KOPT-K1 (cell line): Measurements from ENCODE around the gene CCDC66.

Experiments used
- H3K27ac ChIP-seq: fragments of 200-600 bp; sonication (generic); 2 replicates; pipeline ENCODE4 v1.5.1; 2016; ENCODE audit warnings: antibody characterized with exemption, mild to moderate bottlenecking, low read depth, low read length; ENCODE audit not compliant: poor library complexity, severe bottlenecking
- H3K36me3 ChIP-seq: fragments of 200-600 bp; sonication (generic); 2 replicates; pipeline ENCODE4 v1.5.1; 2017; ENCODE audit warnings: antibody characterized with exemption, mild to moderate bottlenecking, low read length, moderate library complexity; ENCODE audit not compliant: insufficient read depth
- H3K9me3 ChIP-seq: fragments of 200-600 bp; sonication (generic); 2 replicates; pipeline ENCODE4 v1.5.1; 2017; ENCODE audit warnings: antibody characterized with exemption, low read length, mild to moderate bottlenecking; ENCODE audit not compliant: insufficient read depth, poor library complexity, severe bottlenecking

CCDC66 gene

GRCh38 chr3:56610669-56611335, 53.8 kb downstream of the CCDC66 start:
- Histone ChIP-seq H3K36me3 (peaks cover 50% of the 10 kb centered on the region), H3K9me3 (peaks cover 9% of the 10 kb centered on the region), H3K27ac (no peak overlapping the region)

DNA sequence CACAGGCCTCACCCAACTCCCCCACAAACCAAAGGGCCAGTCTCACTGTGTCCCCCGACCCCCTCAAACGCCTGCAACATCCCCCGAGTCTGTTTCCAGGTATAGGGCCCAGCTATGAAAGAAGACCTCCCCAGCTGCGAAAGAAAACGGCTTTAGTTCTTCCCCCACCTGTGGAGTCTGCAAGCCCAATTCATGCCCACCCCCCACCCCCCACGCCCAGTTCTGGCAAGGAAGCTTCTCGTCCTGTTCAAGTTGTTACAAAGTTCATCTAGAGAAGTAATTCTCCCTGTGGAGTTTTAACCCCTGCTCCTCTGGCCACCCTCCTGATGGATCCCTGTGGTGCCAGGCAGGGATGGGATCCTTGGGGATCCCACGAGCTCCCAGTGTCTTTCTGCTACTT, 54.4 kb downstream of the CCDC66 start:
- H3K9me3 ChIP-seq = peaks cover 4% of the 10 kb centered on the region
- H3K27ac ChIP-seq = no peak overlapping the region
- H3K36me3 ChIP-seq = peaks cover 50% of the 10 kb centered on the region

- H3K27ac ChIP-seq = no peak overlapping the region
- H3K36me3 ChIP-seq = peaks cover 55% of the 10 kb centered on the region
- no peaks in the 10 kb centered on the region for H3K9me3 ChIP-seq
Observed at GRCh38 chr3:56612146-56612545, 55.2 kb downstream of the CCDC66 start.

DNA sequence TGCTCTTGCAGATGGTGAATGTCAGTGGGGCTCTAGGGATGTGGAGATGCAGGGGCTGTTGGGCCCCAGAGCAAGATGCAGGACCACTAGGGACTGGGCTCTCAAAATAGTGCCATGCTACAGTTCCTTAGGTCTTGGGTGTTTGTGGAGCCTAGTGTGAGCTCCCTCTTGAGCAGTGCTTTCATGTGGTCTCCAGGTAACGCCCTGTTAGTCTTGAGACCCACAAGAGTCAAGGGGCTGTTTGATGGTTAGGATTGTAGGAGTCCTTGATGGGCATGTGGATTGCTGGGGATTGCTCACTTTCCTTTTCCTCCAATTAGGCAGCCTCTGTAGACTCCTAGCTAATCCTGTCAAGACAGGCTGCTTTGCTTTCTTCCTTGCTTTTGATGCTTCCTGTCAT, 56.0 kb downstream of the CCDC66 start:
- Histone ChIP-seq H3K36me3 (peaks cover 63% of the 10 kb centered on the region), H3K27ac (no peak overlapping the region), H3K9me3 (no peaks in the 10 kb centered on the region)

DNA sequence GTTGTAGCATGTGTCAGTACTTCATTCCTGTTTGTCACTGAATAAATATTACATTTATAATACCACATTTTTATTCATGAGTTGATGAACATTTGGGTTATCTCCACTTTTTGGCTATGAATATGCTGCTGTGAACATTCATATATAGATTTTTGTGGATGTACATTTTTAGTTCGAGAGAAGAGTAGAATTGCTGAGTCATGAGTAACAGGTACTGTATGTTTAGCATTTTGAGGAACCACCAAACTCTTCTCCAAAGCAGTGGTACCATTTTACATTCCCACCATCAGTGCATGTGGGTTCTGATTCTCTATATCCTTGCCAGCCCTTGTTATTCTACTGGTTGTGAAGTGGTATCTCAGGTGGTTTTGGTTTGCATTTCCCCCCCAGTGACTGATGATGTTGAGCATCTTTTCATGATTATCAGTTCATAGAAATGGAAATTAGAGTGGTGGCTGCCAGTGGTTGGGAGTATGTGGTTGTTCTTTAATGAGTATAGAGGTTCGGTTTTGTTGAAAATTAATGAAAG, 59.6 kb downstream of the CCDC66 start:
- no peak overlapping the region for H3K27ac ChIP-seq
- peaks cover 88% of the 10 kb centered on the region for H3K36me3 ChIP-seq
- no peaks in the 10 kb centered on the region for H3K9me3 ChIP-seq

DNA sequence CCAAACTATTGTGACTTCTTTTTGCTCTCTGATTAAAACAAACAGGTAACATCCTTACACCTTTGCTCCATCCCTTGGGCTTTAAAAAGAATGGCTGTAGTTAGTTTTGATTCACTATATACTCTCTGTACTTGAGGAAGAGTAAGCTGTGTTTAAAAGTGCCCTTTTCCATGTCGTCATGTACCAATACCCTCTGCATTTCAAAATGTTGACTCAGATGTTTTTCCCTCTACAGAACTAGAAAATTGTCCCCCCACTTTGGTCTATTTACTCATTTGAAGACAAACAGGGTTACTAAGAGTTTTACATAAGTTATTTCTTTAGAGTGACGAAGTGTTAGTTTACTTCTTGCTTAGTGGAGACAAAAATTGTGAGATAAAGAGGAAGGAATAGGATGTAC, 63.4 kb downstream of the CCDC66 start:
- Histone ChIP-seq H3K36me3 (peaks cover 99% of the 10 kb centered on the region), H3K27ac (no peak overlapping the region)

GRCh38 chr3:56621681-56622080, 64.7 kb downstream of the CCDC66 start:
- Histone ChIP-seq H3K9me3 (no peaks in the 10 kb centered on the region), H3K27ac (no peak overlapping the region), H3K36me3 (peaks cover 99% of the 10 kb centered on the region)

More for the DNA sequence above, 63.4 kb downstream of the CCDC66 start:
- no peaks in the 10 kb centered on the region for H3K9me3 ChIP-seq

GRCh38 chr3:56622381-56622780, 65.4 kb downstream of the CCDC66 start:
- Histone ChIP-seq H3K36me3 (peaks cover 100% of the 10 kb centered on the region), H3K9me3 (no peaks in the 10 kb centered on the region), H3K27ac (no peak overlapping the region)

- no peak overlapping the region for H3K27ac ChIP-seq
- H3K9me3 ChIP-seq = no peaks in the 10 kb centered on the region
- peaks cover 100% of the 10 kb centered on the region for H3K36me3 ChIP-seq
Observed at GRCh38 chr3:56624725-56625124, 67.8 kb downstream of the CCDC66 start.

DNA sequence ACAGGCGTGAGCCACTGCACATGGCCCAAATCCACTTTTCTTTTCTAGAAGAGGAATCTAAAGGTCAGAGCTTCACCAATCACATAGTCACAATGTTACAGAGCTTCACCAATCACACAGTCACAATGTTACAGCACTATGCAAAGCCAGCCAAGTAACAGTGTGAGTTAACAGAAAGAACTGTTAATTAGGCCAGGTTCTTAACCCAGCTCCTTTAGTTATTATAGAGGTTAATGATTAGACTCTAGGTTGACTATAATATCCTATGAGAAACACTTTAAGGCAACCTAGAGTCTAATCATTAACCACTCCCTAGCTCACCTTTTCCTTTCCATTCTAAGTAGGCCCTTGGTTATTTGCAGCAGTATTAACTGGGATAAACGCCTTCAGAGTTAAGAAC, 72.1 kb downstream of the CCDC66 start:
- Histone ChIP-seq H3K36me3 (peaks cover 95% of the 10 kb centered on the region), H3K9me3 (no peaks in the 10 kb centered on the region), H3K27ac (no peak overlapping the region)

DNA sequence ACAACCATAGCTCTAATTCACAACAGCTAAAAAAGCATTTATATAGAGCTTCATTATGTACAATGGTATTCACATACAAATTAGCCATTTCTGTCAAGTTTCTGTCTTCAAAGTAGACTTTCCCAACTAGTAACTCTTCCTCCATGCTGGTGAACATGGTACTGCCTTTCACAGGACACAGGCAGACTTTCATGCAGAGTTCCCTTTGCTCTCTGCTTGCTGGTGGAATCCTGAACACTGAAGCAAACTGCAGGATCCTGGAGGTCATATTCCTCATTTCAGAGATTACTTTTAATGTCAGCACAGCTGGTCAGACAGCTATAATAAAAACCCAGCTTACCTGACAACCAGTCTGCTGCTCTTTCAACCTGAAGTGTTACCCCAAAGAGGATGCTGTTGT, 72.5 kb downstream of the CCDC66 start:
- Histone ChIP-seq H3K27ac (no peak overlapping the region), H3K36me3 (peaks cover 95% of the 10 kb centered on the region), H3K9me3 (no peaks in the 10 kb centered on the region)

- Histone ChIP-seq H3K27ac (no peak overlapping the region), H3K9me3 (no peaks in the 10 kb centered on the region), H3K36me3 (peaks cover 95% of the 10 kb centered on the region)
Observed at GRCh38 chr3:56630966-56631365, 74.0 kb downstream of the CCDC66 start.

- H3K36me3 ChIP-seq = peaks cover 95% of the 10 kb centered on the region
- no peaks in the 10 kb centered on the region for H3K9me3 ChIP-seq
- H3K27ac ChIP-seq = no peak overlapping the region
Observed at GRCh38 chr3:56633181-56633580, 76.2 kb downstream of the CCDC66 start.

DNA sequence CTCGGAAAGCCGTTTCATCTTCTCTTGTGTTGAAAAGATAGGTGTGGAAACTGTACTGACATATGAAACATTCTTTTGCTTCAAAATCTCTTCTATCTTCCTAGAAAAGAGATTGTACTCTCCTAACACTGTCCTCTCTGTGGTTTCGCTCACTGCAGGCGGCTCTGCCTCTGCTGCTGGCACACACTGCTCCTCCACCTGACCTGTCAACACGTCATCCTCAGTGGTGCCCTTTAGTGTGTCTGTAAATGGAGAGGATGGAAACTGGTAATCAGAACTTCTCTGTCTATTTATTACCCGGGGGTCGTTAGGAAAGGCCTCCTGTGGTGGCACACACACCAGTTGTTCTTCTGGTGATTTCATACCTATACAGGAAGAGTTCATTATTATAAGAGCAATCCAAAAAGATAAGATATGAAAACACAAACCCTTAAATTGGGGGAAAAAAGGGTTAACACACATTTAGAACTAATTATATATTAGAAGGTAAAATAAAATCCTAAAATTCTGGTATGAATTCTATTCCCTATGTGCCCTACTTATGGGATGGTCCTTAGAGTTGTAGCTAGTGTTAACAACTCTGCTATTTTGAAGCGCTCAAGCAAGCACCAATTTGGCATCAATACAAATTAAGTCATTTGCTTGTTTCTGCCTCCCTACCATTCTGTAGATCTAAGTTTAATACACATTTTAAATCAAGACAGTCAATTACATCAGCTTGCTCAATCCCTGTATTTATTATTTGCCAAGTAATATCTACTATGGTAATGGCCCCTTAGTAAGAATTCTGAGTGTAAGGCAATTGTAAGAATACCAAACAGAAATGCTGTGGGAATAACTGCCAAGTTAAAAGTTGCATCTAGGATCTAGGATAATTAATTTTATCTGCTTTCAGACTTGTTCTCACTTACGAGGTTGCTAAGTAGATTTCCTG, 76.9 kb downstream of the CCDC66 start:
- peaks cover 95% of the 10 kb centered on the region for H3K36me3 ChIP-seq
- no peaks in the 10 kb centered on the region for H3K9me3 ChIP-seq
- H3K27ac ChIP-seq = no peak overlapping the region

DNA sequence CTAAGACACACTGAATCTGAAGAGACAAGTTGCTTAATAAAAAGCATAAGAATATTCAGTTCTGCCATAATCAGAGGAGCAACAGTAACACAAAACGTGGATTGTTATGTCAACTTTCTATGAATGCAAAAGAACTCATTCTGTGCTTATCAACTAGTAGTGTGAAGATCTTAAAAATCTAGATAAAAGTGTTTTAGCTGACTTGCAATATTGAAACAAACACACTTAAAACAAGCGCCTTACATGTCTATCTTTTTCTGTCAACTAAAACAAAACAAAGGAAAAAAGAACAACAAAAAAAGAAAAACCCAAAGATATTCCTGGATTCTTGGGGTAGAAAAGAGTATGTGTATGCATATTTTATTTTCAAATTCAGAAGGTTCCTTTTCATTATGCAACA, 88.4 kb downstream of the CCDC66 start:
- no peak overlapping the region for H3K27ac ChIP-seq
- peaks cover 100% of the 10 kb centered on the region for H3K36me3 ChIP-seq
- H3K9me3 ChIP-seq = no peaks in the 10 kb centered on the region
